HG03039 (cell line): Measurements from ENCODE around the gene TNFRSF18.
"Not testable (repeated sequence)": the region's sequence is repeated elsewhere in the genome, so short reads cannot be mapped to it uniquely, and the experiment has no call there.

Experiments used
- ATAC-seq: cut with Tn5 transposase; IDR thresholded peaks from one replicate; pipeline ENCODE4 v1.9.1; 2021; ENCODE audit warnings: mild to moderate bottlenecking, moderate library complexity; ENCODE audit not compliant: unreplicated experiment

TNFRSF18 gene

GRCh38 chr1:1199141-1199960, 7.0 kb downstream of the TNFRSF18 start:
- ATAC-seq, result no peak

DNA sequence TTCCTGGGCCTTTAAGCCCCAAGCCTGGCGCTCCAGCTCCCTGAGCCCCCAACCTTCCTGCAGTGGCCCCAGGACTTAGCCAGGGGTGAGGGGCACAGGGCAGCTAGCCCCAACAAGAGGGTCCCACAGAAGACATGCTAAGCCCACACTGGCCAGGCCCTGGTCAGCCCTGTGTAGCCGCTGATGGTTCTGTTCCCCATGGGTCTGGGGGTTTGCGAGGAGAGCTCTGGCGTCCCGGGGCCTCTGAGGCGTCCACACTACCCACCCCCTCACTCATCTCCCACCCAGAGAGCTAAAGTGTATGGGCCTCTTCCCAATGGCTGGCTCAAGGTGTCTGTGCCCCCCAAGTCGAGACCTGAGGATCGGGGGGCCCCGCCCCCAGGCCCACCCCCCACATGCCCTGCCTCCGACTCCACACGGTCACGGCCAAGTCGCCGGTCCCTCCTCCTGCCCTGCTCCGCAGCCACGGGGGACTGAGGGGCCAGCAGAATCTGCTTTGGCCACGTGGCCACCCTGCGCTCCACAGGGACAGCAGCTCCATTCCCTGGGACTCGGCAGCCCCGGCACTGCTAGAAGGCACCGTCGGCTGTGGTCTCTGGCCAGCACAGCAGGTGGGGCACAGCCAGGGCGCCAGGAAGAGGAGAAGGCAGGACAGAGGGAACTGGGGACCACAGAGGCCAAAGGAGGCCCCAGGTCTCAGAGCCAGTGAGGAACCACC, 7.8 kb downstream of the TNFRSF18 start:
- no peak for ATAC-seq

GRCh38 chr1:1197551-1198422, 8.6 kb downstream of the TNFRSF18 start:
- no peak for ATAC-seq

GRCh38 chr1:1197188-1197500, 9.2 kb downstream of the TNFRSF18 start:
- no peak for ATAC-seq

DNA sequence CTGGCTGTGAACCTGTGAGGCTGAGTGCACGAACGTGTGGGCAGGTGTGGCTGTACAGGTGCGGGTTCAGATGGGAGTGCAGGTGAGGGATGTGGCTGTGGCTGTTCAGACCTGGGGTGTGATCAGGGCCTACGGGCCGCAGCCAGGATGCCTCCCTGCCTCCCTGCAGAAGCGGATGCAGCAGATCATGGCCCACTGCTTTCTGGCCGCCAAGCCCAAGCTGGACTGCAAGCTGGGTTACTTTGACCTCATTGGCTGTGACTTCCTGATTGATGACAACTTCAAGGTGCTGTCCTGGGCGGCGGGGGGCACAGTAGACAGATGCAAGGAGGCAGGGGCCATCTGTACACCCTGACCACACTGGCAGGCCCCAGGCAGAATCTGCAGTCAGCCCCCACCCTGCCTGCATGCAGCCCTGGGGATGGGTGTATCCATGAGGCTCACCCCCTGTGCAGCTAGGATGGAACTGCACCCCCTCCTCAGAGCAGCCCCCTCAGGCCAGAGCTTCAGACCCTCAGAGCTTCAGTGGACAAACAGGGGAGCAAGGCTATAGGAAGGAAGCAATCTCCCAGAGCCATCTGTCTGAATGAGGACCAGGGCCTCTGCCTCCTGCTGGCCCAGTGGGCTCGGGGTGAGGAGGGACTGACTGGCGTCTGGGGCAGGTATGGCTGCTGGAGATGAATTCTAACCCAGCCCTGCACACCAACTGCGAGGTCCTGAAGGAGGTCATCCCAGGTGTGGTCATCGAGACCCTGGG, 9.8 kb downstream of the TNFRSF18 start:
- no peak for ATAC-seq

GRCh38 chr1:1195726-1196125, 10.7 kb downstream of the TNFRSF18 start:
- not testable (repeated sequence) for ATAC-seq

GRCh38 chr1:1194723-1195122, 11.7 kb downstream of the TNFRSF18 start:
- ATAC-seq, result no peak

- ATAC-seq, result no peak
Observed at GRCh38 chr1:1191734-1192133, 14.7 kb downstream of the TNFRSF18 start.

- no peak for ATAC-seq
Observed at GRCh38 chr1:1189111-1189510, 17.3 kb downstream of the TNFRSF18 start.

GRCh38 chr1:1187938-1188337, 18.5 kb downstream of the TNFRSF18 start:
- ATAC-seq, result no peak

DNA sequence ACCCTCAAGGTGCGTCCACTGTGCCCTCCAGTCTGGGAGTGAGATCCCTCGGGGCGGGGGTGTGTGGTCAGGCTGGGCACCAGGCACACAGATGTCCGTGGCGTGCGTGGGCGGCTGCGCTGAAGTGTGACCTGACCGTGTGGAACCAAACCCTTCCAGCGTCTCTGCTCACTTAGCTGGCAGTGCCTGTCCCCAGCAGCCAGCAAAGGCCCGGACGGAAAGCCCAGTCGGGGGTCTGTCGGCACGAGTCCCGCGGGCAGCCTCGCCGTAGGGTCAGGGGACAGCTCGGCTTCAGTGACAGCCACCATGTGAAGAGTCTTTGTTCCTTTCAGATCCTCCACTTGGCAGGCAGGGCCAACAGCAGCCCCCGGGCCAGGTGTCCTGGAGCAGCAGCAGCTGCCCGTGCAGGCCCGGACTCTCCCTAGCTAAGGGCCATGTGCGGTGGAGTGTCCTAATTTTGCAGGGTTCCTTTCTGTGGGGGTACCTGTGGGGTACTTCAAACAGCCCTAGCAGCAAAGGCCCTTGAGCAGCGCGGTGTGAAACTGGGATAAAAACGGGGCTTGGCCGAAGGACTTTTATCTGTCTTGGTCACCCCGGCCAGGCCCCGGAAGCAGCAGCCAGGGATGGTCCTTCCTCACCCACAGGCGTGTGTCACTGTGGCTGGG, 21.2 kb downstream of the TNFRSF18 start:
- ATAC-seq, result no peak

DNA sequence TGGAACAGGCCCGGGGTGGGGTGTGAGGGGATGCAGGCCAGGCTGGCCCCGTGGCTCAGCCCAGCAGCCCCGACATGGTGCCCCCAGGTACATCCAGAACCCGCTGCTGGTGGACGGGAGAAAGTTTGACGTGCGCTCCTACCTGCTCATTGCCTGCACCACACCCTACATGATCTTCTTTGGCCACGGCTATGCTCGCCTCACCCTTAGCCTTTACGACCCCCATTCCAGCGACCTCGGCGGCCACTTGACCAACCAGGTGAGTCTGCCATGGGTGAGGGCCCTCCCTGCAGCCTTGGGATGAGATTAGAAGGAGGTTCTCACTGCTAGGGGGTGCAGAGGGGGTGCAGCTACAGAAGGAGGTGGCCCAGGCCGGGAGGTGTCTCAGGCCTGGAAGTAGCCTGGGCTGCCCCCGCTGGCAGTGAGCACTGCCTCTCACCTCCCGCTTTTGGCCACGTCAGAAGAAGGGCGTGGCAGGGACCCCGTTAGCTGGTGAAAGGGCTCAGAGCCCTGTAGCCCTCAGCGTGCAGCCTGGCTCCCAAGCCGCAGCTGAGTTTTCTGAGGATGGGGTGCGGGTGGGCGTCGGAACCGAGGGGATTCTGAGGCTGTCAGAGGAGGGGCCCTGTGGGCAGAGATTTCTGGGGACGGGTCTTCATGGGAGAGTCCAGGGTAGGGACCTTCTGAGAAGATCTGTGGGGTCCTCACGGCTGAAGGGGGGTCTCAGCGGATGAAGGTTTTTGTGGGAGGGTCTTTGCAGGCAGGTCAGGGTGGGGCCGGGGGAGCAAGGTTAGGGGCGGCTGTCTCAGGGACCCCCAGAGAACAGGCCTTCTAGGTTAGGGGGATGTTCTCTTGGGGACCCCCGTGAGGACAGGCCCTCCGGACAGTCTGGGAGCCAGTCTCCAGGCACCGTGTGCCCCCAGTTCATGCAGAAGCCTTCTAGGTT, 22.3 kb downstream of the TNFRSF18 start:
- ATAC-seq, result no peak

DNA sequence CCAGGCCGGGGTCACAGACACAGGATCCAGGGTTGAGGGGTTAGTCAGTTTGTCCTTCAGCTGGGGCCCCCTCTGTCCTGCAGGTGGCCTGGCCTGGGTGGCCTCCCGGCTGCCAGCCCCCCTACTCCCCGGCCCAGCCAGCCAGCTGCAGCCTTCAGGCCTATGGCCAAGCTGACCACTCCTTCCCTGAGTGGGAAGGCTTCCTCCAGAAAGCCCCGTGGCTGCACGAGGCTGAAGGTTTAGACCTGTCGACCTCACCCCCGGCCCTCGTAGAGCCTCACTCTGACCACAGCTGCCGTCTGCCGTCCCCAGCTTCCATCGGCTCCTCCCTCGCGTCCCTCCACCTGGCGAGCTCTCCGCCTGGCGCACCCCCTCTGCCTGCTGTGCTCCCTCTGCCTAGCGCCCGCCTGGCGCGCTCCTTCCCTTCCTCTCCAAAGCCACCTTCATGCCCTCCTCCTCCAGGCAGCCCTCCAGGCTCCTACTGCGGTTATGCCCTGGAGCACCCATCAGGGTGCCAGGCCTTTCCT, 23.1 kb downstream of the TNFRSF18 start:
- ATAC-seq, result no peak

DNA sequence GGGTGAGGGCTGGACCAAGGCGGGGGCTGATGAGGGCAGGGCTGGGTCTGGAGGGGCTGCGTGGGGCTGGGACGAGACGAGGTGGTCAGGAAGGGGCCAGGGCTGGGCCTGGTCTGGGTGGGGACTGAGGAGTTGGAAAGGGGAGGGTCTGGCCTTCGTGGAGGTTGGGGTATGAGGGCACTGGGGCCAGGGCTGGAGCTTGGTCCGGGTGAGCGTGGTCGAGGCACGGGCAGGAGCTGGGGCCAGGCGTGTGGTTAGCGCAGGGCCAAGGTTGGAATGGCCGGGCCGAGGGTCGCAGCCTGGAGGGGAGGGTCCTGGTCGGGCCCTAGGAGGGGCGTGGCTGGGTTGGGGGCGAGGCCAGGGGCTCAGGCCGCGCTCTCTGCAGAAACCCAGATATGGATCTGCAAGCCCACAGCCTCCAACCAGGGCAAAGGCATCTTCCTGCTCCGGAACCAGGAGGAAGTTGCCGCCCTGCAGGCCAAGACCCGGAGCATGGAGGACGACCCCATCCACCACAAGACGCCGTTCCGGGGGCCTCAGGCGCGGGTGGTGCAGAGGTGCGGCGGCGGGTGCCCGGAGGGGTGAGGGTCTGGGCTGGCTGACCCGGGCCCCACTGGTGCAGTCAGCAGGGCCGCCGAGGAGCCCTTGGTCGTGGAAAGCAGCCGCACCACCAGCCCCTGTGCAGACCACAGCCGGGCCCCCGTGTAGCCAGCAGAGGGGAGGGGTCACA, 23.7 kb downstream of the TNFRSF18 start:
- ATAC-seq, result no peak

DNA sequence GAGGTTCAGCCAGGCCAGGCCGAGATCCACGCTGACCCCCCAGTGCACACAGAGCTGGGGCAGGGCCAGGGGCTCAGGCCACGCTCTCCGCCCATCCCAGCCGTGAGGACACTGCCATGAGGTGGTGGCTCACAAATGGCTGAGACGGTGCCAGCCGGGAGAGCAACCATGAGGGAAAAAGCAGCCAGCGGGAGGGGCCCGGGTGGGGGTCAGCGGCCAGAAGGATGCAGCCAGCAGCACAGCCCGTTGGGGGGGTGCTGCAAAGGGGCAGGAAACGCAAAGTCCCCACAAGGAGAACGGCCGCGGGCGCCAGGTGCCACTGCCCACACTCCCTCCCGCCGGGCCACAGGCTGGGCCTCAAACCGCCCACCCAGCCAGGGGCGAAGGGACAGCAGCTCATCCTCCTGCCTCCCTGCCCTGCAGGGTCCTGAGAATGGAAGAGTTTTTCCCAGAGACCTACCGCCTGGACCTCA, 24.4 kb downstream of the TNFRSF18 start:
- no peak for ATAC-seq

DNA sequence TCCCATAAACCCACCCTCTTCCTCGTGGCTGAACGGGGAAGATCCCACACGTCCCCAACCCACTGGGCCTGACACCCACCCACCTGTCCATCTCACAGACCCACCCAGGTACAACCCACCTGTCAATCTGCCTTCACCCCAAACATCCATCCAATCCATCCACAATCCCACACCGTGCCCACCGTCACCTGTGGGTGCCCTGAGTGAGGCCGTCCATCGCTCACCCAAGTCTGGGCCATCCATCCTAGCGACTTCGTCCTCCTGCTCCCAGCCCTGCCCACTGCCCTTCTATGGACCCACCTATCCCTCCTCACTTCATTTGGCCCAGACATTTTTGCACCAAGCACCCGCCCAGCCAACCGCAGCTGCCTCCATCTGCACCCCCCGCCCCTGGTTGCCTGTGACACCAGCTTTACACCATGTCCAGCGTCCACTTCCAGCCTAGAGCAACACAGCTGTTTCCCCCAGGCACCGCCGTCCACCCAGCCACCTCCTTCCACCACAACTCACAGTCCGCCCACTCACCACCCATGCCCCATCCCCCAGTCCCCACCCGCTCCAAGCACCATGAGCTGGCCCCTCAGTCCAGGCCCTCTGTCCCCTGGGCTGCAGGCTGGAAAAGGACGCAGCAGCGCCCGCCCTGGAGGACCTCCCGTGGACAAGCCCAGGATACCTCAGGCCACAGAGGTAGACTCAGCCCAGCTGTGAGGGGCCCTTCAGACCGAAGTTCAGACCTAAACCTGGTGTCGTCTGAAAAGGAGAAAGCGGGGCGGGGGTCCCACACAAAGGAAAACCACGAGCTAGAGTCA, 25.1 kb downstream of the TNFRSF18 start:
- no peak for ATAC-seq
